GM15510 (cell line): ENCODE data around the gene CDC42EP4.

ENCODE experiments used
- POLR2A ChIP-seq: IDR thresholded peaks from 3 replicates; pipeline ENCODE4 v1.6.1; 2011; ENCODE audit warnings: borderline replicate concordance; ENCODE audit not compliant: insufficient read length; ENCODE audit errors: extremely low read depth

The CDC42EP4 gene

GRCh38 chr17:73316919-73317505, 5.2 kb upstream of the CDC42EP4 start:
- no peak for TF ChIP-seq POLR2A

GRCh38 chr17:73315471-73315870, 3.7 kb upstream of the CDC42EP4 start:
- no peak for TF ChIP-seq POLR2A

GRCh38 chr17:73313526-73314127, 1.8 kb upstream of the CDC42EP4 start:
- TF ChIP-seq POLR2A, result no peak

DNA sequence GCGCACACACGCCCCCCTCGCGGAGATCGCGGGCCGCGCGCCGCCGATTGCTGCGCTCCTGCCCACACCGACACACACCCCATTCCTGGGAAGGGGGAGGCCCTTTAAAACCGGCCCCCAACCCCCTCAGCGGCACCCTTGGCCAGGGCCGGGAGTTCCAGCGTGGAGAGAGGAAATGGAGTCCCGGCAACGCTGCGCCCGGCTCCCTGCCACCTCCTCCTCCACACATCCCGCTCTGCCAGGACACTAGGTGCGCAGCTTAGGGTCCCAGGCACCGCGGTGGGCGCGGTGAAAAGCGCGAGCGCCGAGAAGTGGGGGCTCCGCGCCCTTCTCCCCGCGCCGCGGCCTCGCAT, 397 bp downstream of the CDC42EP4 start:
- TF ChIP-seq POLR2A, result no peak

DNA sequence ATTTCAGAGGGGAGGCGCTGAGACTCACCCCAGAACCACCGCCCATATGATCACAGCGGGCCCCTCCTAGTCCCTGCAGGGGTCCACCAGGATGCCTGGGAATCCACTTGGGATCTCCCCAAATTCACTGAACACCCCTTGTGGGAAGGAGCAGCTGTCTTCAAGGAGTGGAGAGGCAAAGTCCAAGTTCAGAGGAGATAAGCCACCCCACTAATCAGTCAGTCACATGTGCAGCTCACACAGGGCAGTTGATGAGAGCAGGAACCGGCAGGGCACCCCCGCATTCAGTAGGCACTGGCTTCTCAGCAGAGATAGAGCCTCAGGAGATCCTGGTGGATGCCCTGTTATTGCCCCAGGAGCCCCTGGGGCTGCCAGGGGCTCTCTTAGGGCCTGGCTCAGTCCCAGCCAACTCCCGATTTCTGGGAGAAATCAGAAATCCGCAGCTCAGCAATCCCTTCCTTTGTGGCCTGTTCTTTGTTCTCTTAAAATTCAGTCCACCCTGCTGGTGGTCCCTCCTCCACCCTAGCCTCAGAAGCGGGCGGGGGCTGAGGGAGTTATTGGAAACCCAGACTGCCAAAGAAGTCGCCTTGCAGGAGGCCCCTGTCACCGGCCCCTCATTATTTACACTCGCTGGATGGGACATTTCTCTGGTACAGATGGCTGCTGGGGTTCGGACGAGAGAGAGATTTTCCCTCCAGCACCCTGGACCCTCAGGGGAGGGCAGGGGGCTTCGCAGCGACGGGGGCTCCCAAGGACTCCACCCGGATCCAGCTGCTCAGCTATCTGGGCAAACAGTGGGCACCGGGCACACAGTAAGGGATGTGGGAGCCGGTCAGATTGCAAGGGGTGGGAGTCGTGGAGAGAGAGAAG, 1.8 kb downstream of the CDC42EP4 start:
- TF ChIP-seq POLR2A, result no peak

GRCh38 chr17:73308017-73308823, 3.6 kb downstream of the CDC42EP4 start:
- no peak for TF ChIP-seq POLR2A

- no peak for TF ChIP-seq POLR2A
These were observed 4.7 kb downstream of the CDC42EP4 start for GRCh38 chr17:73307130-73307529.

DNA sequence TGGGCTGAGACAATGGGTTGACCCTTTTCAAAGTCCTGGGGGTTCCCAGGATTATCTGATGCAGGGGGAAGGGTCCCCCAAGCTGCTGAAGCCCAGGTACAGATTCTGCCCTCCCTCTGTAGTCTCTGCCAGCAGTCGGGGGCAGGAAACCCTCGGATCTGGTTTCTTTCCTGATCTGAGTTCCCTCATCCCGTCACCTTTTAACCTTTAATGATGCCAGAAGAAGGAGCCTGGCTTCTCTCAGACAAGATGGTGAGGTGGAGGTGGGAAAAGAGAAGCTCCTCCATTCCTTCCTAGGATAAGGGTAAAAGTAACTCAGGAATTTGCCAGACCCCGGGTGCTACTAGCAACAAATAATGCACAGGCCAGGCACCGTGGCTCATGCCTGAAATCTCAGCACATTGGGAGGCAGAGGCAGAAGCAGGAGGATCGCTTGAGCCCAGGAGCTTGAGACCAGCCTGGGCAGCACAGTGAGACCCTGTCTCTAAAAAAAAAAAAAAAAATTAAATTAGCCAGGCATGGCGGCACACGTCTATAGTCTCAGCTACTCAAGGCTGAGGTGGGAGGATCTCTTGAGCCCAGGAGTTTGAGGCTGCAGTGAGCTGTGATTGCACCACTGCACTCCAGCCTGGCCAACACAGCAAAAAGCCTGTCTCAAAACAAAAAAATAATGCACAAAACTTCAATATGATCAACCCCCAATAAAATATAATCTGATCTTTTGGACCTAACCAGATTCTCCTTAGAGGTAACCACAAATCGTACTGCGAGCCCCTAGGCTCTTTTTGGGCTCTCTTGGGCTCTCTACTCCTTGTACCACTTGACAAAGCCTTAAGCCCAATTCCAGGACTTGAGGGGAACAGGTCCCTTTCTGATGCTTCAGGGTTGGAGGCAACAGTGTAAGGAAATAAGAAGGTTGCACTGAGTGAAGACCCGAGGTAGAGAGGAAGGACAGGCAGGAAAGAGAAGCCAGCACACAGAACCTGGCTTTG, 5.7 kb downstream of the CDC42EP4 start:
- TF ChIP-seq POLR2A, result no peak

DNA sequence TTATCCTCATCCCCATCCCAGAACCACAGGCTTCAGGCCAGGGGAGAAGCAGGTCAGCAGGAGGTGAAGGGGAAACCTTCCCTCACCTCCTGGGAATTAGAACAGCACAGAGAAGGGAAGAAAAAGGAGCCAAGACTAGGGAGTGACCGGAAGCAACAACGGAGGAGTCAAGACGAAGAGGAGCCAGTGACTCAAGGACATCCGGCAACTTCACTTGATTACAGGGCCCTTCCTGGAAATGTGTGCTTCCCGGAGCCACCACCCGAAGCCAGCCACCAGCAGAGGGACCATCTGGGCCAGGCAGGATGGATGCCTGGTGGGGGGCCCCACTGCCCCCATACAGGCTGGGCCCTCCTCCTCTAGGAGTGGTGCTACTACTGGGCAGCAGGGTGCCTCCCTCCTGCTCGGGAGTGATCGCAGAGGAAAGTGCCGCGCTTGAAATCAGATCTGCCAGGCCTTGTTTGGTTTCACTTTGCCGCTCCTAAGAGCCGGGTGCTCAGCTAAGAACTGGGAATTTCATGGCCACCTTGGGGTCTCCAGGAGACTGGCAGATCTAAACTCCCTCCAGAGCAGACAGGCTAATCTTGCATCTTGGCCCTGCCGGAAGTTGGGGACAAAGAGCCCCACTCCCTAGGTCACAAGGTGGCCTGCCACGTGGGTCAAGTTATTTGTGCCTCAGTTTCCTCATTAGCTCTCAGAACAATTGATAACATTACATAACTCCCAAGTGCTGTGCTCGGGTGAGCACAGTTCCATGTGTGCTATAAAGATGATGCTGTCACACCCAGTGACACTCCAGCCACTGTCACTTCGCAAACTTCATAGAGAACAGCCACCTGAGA, 6.6 kb downstream of the CDC42EP4 start:
- no peak for TF ChIP-seq POLR2A

DNA sequence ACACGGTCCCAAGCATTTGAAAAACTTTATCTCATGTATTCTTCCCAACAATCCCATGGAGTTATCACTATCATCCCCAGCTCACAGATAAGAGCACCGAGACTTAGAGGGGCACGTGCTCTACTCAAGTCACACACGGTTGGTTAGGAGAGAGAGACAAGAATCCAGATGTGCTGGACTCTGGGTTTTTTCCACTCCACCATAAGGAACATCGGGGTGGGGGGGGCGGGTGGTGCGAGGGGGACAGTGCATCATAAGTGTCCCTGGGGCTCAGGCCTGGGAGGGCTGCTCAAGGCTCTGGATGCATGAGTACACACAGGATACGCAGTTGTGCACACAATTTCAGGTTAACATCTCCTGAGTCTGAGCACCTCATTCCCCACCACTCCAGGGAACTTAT, 7.4 kb downstream of the CDC42EP4 start:
- TF ChIP-seq POLR2A, result no peak

GRCh38 chr17:73302189-73302588, 9.6 kb downstream of the CDC42EP4 start:
- TF ChIP-seq POLR2A, result no peak

DNA sequence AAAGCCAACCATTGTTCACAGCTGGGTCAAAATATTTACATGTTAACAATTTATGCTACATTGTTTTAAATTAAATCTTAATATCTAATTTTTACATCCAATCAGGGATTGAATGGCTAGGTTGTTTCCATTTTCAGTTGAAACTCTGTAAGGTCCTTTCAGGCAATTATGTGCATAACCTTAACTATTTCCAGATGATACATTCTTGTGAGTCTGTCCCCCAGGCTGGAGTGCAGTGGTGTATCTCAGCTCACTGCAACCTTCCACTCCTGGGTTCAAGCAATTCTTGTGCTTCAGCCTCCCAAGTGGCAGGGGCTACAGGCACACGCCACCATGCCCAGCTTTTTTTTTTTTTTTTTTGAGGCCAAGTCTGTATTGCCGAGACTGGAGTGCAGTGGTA, 10.4 kb downstream of the CDC42EP4 start:
- TF ChIP-seq POLR2A, result no peak

GRCh38 chr17:73300392-73300791, 11.4 kb downstream of the CDC42EP4 start:
- no peak for TF ChIP-seq POLR2A

DNA sequence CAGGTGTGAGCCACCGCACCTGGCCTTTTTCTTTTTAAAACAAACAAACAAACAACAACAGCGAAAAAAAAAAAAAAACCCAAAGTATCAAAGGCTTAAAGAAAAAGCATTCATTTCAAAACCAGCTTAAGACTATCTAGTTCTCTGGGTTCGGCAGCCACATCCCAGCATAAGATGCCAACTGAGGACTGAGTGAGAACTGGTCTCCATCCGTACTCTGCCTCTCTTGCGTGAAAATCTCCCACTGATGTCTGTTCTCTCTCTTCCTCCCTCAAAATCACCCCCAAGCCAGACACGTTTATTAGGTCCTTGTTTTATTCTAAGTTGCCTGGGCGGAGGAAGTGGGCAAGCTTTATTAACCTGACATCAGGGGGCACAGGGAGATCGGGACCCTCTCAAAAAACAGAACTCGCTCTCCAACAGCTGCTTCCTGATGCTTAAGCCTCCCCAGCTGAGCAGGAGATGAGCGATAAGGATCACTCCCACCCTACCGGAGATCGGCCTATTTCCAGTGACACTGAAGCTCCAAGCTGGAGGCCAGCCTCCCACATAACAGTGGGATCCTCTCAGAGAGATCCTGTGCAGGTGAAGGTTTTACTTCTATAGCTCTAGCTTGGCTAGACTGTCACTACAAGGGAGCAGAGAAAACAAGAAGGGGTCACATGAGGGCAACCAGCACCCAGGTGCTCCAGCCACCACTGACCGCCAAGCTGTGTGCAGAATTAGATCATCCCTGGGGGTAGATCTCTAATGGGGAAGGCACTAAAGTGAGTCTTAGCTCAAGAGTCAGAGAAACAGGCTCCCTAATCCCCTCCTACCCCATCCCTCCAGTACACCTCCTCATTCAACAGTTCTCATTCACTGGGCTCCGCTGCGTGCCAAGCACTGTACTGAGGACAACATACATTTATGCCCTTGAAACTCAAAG, 13.6 kb downstream of the CDC42EP4 start:
- TF ChIP-seq POLR2A, result no peak
